ENCODE measurements around the gene EPC1. TPM values are rescaled to one million over a fixed set of nuclear protein-coding genes. Genes with fewer than 3 reads are reported as not detected.

The EPC1 gene
- total and polyA plus RNA-seq, 9 of the 15 experiments (the other 6 are each of a cell fraction or from before 2014, with no cell fraction given): 7.0 to 43.6 (median 16.1) TPM

GRCh38 chr10:32350811-32351350, 3.9 kb upstream of the EPC1 start:
- Histone ChIP-seq H3K4me1 (replicated peaks in 1 of 2; ENCODE audit: control insufficient read depth in 2 of 2, insufficient read depth in 2 of 2, low read length in 2 of 2) (peaks cover 23 to 35% of the 10 kb centered on the region in 2 experiments; a peak in 4 of 5 replicates), H3K27me3 (ENCODE audit: control insufficient read depth in 2 of 2, insufficient read depth in 2 of 2, low read length in 2 of 2) (no peaks in the 10 kb centered on the region), H2AFZ (ENCODE audit: low read depth, low read length) (no peak overlapping the region), H4K20me1 (replicated peaks; ENCODE audit: control insufficient read depth, insufficient read depth, low read length) (0 out of 2 replicates have a peak, but pooled peaks cover 1% of the 10 kb centered on the region), H3K79me2 (ENCODE audit: control insufficient read depth, insufficient read depth, low read length) (peaks cover 46% of the 10 kb centered on the region), H3K27ac (ENCODE audit: extremely low read depth, low read depth, low read length) (no peak overlapping the region), H3K4me3 (no peak overlapping the region), H3K9me3 (replicated peaks; ENCODE audit: control insufficient read depth, insufficient read depth, low read depth, low read length) (no peaks in the 10 kb centered on the region), H3K9ac (ENCODE audit: insufficient read depth in 1 of 2, low read depth in 2 of 2, low read length in 2 of 2) (no peak overlapping the region), H3K9me1 (ENCODE audit: control insufficient read depth, insufficient read depth, low read length) (no peaks in the 10 kb centered on the region), H3K4me2 (ENCODE audit: insufficient read depth, low read length) (peak overlapping the region; percentile 10; the same call in 1 of the 2 replicates), H3K36me3 (ENCODE audit: control insufficient read depth, insufficient read depth, low read length) (no peaks in the 10 kb centered on the region)
- POLR2A ChIA-PET: no interaction called here
- TF ChIP-seq ZBTB8A (IDR thresholded peaks at IDR 0.05; ENCODE audit: partially characterized antibody) (no peak), CEBPB (tag; IDR thresholded peaks at IDR 0.05) (0 out of 2 replicates have a peak, but pooled peaks have one; percentile 9)
- CTCF ChIA-PET (ENCODE audit: low intra/inter-chr PET ratio): no interaction called here
- 23% methylated on average over 3 of the region's 3 CpGs for WGBS (ENCODE audit: insufficient coverage, low coverage, missing lambda C conversion rate)
- FAIRE-seq (peak; percentile 23), DNase-seq (ENCODE audit: extremely low read depth in 1 of 4, low spot score in 3 of 4) (no peak), ATAC-seq (no peak)
- in situ Hi-C loops (cut with MboI): no loop called here
- intact Hi-C loops (cut with micrococcal nuclease): no loop called here
- BruUV-seq (replicated peaks): no TSS peak

DNA sequence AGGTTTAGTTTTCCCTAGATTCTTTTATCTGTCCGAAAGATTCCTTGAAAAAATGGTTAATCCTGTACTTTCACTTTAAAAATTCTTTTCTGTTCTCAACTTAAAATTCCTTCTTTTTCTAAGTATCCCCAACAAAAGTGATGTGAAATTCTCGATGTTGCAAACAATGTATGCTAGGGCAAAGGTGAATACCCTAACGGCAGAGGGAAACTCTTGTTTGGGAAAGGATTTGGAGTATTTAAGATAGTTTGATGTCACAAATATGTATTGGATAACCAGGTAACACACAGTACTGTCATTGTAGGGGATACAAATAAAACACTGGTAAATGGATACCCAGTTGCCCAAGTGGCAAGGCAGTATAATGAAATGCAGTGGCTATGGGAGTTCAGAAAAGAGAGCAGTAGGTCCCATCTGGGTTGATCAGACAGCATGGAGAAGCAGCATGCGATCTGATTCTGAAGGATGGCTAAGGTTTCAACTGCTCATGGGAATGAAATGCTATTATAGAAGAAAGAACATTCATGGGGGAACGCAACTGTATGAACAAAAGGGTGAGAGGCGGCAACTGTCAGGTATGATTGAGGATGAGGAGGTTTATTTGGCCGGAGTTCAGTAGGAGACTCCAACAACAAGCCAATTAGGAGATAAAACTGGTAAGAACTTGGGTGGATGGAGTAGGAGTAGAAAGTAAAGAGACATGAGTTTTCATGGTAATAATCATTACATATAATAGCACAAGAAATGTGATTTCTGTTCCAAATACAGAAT, 3.2 kb upstream of the EPC1 start:
- WGBS (ENCODE audit: insufficient coverage, low coverage, missing lambda C conversion rate): 38% methylated on average over 7 of the region's 7 CpGs
- intact Hi-C loops (cut with micrococcal nuclease) (no loop called here), in situ Hi-C loops (cut with MboI) (loop anchor here (10.0 kb wide), 1 partner anchor 295 kb away; the partner anchor contains the start of gene KIF5B)
- Histone ChIP-seq H2AFZ (ENCODE audit: low read depth, low read length) (no peak overlapping the region), H3K9ac (ENCODE audit: insufficient read depth in 1 of 2, low read depth in 2 of 2, low read length in 2 of 2) (0 out of 4 replicates have a peak overlapping the region, but pooled peaks of 1 of the 2 experiments have one; percentile 11), H3K4me1 (replicated peaks in 1 of 2; ENCODE audit: control insufficient read depth in 2 of 2, insufficient read depth in 2 of 2, low read length in 2 of 2) (peaks cover 23 to 35% of the 10 kb centered on the region in 2 experiments; a peak in 4 of 5 replicates), H3K27me3 (ENCODE audit: control insufficient read depth in 2 of 2, insufficient read depth in 2 of 2, low read length in 2 of 2) (no peaks in the 10 kb centered on the region), H3K27ac (ENCODE audit: extremely low read depth, low read depth, low read length) (no peak overlapping the region), H3K4me3 (no peak overlapping the region), H3K9me1 (ENCODE audit: control insufficient read depth, insufficient read depth, low read length) (no peaks in the 10 kb centered on the region), H3K36me3 (ENCODE audit: control insufficient read depth, insufficient read depth, low read length) (no peaks in the 10 kb centered on the region), H3K9me3 (replicated peaks; ENCODE audit: control insufficient read depth, insufficient read depth, low read depth, low read length) (no peaks in the 10 kb centered on the region), H3K79me2 (ENCODE audit: control insufficient read depth, insufficient read depth, low read length) (peaks cover 53% of the 10 kb centered on the region), H4K20me1 (replicated peaks; ENCODE audit: control insufficient read depth, insufficient read depth, low read length) (0 out of 2 replicates have a peak, but pooled peaks cover 4% of the 10 kb centered on the region), H3K4me2 (ENCODE audit: insufficient read depth, low read length) (no peak overlapping the region; the same call in 1 of the 2 replicates)
- ChIA-PET CTCF (ENCODE audit: low intra/inter-chr PET ratio) (no interaction called here), POLR2A (interaction anchor here (1.3 kb wide), 1 partner anchor 25 kb away, joined by 5 read pairs; no protein-coding TSS in a partner anchor)
- ATAC-seq (no peak), FAIRE-seq (peak; percentile 40), DNase-seq (ENCODE audit: extremely low read depth in 1 of 4, low spot score in 3 of 4) (no peak)
- BruUV-seq (replicated peaks): no TSS peak
- TF ChIP-seq KDM2B (CRISPR knock-in tag; IDR thresholded peaks at IDR 0.05) (no peak), CLOCK (CRISPR knock-in tag; IDR thresholded peaks at IDR 0.05; ENCODE audit: borderline replicate concordance) (no peak), MEIS2 (IDR thresholded peaks at IDR 0.05; ENCODE audit: partially characterized antibody) (peak; percentile 15), ETV5 (CRISPR knock-in tag; IDR thresholded peaks at IDR 0.05; ENCODE audit: low read depth) (no peak)
- TF ChIP-seq, protein P1, sequence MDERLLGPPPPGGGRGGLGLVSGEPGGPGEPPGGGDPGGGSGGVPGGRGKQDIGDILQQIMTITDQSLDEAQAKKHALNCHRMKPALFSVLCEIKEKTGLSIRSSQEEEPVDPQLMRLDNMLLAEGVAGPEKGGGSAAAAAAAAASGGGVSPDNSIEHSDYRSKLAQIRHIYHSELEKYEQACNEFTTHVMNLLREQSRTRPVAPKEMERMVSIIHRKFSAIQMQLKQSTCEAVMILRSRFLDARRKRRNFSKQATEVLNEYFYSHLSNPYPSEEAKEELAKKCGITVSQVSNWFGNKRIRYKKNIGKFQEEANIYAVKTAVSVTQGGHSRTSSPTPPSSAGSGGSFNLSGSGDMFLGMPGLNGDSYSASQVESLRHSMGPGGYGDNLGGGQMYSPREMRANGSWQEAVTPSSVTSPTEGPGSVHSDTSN (CRISPR knock-in tag; IDR thresholded peaks at IDR 0.05; ENCODE audit: low read depth): no peak
- TF ChIP-seq, protein P1 (tag; conservative IDR thresholded peaks at IDR 0.05; ENCODE audit: low read depth): 0 out of 2 replicates have a peak, but pooled peaks have one; percentile 25

Measured in K562 (cell line).